ENCODE data around the gene PARP6.
A peak's percentile ranks its signal among the peaks of the same experiment; 100 is the strongest.

PARP6 gene

DNA sequence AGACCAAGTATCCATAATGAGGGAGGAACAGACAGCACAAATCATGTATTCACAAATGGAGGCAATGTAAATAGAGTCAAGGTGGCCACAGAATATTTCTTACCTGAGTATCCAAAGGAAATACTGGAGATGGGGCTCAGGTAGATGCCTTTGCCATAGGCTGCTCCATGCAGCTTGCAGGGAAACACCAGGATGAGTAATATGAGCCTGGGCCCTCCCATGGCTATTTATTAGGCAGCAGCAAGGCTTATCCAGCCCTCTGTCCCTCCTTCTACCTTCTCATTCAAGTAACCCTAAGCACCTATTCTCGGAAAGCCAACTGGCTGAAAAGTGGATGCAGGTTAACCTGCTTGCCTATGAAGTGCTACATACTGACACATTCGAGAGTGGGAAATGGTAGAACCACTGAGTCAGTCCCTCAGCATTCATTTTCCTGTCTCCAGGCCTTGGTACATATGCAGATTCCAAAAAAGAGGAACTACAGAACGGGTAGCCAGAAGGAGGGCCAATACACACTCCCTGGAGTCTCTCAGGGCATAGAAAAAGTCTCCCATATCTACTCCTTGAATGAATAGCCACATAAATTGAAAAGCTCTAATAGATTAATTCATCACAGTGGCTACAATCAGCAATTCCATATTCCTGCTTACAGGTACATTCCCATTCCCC is 23.1 kb downstream of the PARP6 start:
- no peak for DNase-seq
- Histone ChIP-seq H3K36me3 (replicated peaks) (peaks cover 45% of the 10 kb centered on the region), H3K27me3 (replicated peaks) (no peaks in the 10 kb centered on the region), H3K27ac (no peak overlapping the region), H3K4me3 (ENCODE audit: low read depth, low read length) (no peak overlapping the region)
- TF ChIP-seq CTCF (IDR thresholded peaks at IDR 0.05; ENCODE audit: low read depth, low read length, missing control alignments) = no peak
- in situ Hi-C loops (cut with HindIII; ENCODE audit: low pct_ligation_motif_present, low sequenced_read_pairs) = no loop called here

GRCh38 chr15:72248514-72248913 is 23.8 kb downstream of the PARP6 start:
- in situ Hi-C loops (cut with HindIII; ENCODE audit: low pct_ligation_motif_present, low sequenced_read_pairs) = no loop called here
- Histone ChIP-seq H3K36me3 (replicated peaks) (peaks cover 38% of the 10 kb centered on the region), H3K27me3 (replicated peaks) (no peaks in the 10 kb centered on the region), H3K4me3 (ENCODE audit: low read depth, low read length) (no peak overlapping the region), H3K27ac (no peak overlapping the region)
- DNase-seq = no peak
- TF ChIP-seq CTCF (IDR thresholded peaks at IDR 0.05; ENCODE audit: low read depth, low read length, missing control alignments) = no peak

- Histone ChIP-seq H3K4me3 (ENCODE audit: low read depth, low read length) (no peak overlapping the region), H3K27me3 (replicated peaks) (no peaks in the 10 kb centered on the region), H3K36me3 (replicated peaks) (peaks cover 21% of the 10 kb centered on the region), H3K27ac (no peak overlapping the region)
- in situ Hi-C loops (cut with HindIII; ENCODE audit: low pct_ligation_motif_present, low sequenced_read_pairs) = no loop called here
- no peak for DNase-seq
- no peak for TF ChIP-seq CTCF (IDR thresholded peaks at IDR 0.05; ENCODE audit: low read depth, low read length, missing control alignments)
These were observed 29.5 kb downstream of the PARP6 start for GRCh38 chr15:72242775-72243370.

- no peak for TF ChIP-seq CTCF (IDR thresholded peaks at IDR 0.05; ENCODE audit: low read depth, low read length, missing control alignments)
- in situ Hi-C loops (cut with HindIII; ENCODE audit: low pct_ligation_motif_present, low sequenced_read_pairs) = no loop called here
- H3K27ac ChIP-seq = no peak overlapping the region
- peaks cover 20% of the 10 kb centered on the region for H3K36me3 ChIP-seq (replicated peaks)
- no peaks in the 10 kb centered on the region for H3K27me3 ChIP-seq (replicated peaks)
- no peak overlapping the region for H3K4me3 ChIP-seq (ENCODE audit: low read depth, low read length)
- no peak for DNase-seq
These were observed 32.7 kb downstream of the PARP6 start for GRCh38 chr15:72239652-72240051.

DNA sequence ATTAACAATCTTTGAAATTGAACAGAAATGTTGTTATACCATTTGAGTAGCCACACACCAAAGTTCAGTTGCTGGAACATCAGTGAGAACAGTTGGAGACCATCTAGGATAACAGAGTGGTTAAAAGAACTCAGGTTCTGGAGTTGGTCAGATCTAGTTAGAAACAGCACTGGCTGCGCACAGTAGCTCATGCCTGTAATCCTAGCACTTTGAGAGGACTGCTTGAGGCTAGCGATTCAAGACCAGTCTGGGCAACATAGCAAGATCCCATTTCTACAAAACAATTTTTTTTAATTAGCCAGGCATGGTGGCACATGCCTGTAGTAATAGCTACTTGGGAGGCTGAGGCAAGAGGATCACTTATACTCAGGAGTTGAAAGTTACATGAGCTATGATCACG is 33.8 kb downstream of the PARP6 start:
- Histone ChIP-seq H3K27ac (no peak overlapping the region), H3K27me3 (replicated peaks) (no peaks in the 10 kb centered on the region), H3K4me3 (ENCODE audit: low read depth, low read length) (no peak overlapping the region), H3K36me3 (replicated peaks) (peaks cover 16% of the 10 kb centered on the region)
- DNase-seq = no peak
- TF ChIP-seq CTCF (IDR thresholded peaks at IDR 0.05; ENCODE audit: low read depth, low read length, missing control alignments) = no peak
- in situ Hi-C loops (cut with HindIII; ENCODE audit: low pct_ligation_motif_present, low sequenced_read_pairs) = no loop called here

- no peak for DNase-seq
- TF ChIP-seq CTCF (IDR thresholded peaks at IDR 0.05; ENCODE audit: low read depth, low read length, missing control alignments) = no peak
- peak overlapping the region; percentile 95 for H3K27ac ChIP-seq
- no peak overlapping the region for H3K4me3 ChIP-seq (ENCODE audit: low read depth, low read length)
- H3K36me3 ChIP-seq (replicated peaks) = peaks cover 16% of the 10 kb centered on the region
- no peaks in the 10 kb centered on the region for H3K27me3 ChIP-seq (replicated peaks)
- in situ Hi-C loops (cut with HindIII; ENCODE audit: low pct_ligation_motif_present, low sequenced_read_pairs) = no loop called here
These were observed 34.5 kb downstream of the PARP6 start for GRCh38 chr15:72237853-72238224.

Data from brain microvascular endothelial cell (primary cell).